Panc1 (cell line): ENCODE measurements around the gene PAK2. TPM values are rescaled to one million over a fixed set of nuclear protein-coding genes. Genes with fewer than 3 reads are reported as not detected.
"Not testable (repeated sequence)": the region's sequence is repeated elsewhere in the genome, so short reads cannot be mapped to it uniquely, and the experiment has no call there.

Source experiments
- ATAC-seq: fragments of 200-7000 bp; cut with Tn5 transposase; 2 replicates; pipeline ENCODE4 v1.9.1; 2020; ENCODE audit warnings: mild to moderate bottlenecking, moderate library complexity
- BruUV-seq: library from RNA; stranded (reverse); fragments of 400-500 nt; replicated peaks from 2 replicates; lab custom pipeline; 2021; lab: Mats Ljungman, UMichigan
- CTCF ChIA-PET: fragments of 300-600 bp; sonication (Branson Sonifier 250); formaldehyde crosslinking; loops from one replicate; lab custom pipeline; 2022; ENCODE audit warnings: antibody characterized with exemption; lab: Charles Lee
- POLR2A ChIA-PET: fragments of 300-600 bp; sonication (Branson Sonifier 250); formaldehyde crosslinking; loops from one replicate; lab custom pipeline; 2022; ENCODE audit warnings: antibody characterized with exemption; lab: Charles Lee
- DNase-seq: peaks from one replicate; pipeline ENCODE4 v3.0.0-alpha.2; 2010; ENCODE audit warnings: low read depth, low spot score
- H3K27ac ChIP-seq: 2 replicates; pipeline ENCODE4 v1.5.1; 2011; ENCODE audit warnings: mild to moderate bottlenecking, low read length, inconsistent platforms
- H3K27me3 ChIP-seq: fragments of 200-500 bp; sonication (Bioruptor generic); 2 replicates; pipeline ENCODE4 v1.6.0; 2014; ENCODE audit warnings: low read length, inconsistent platforms; ENCODE audit not compliant: control insufficient read depth, insufficient read depth
- H3K36me3 ChIP-seq: fragments of 200-500 bp; sonication (Bioruptor generic); 2 replicates; pipeline ENCODE4 v1.5.1; 2014; ENCODE audit warnings: inconsistent platforms, mild to moderate bottlenecking, low read length, moderate library complexity; ENCODE audit not compliant: control insufficient read depth, insufficient read depth
- H3K4me1 ChIP-seq: 2 replicates; pipeline ENCODE4 v1.5.1; 2011; ENCODE audit warnings: inconsistent platforms, mild to moderate bottlenecking, low read length, moderate library complexity; ENCODE audit not compliant: control insufficient read depth, insufficient read depth
- H3K4me3 ChIP-seq, 2 experiments: 2 replicates each; pipeline ENCODE4 v1.5.1; 2011 to 2012; ENCODE audit warnings: low read depth in 2 of 2, low read length in 2 of 2, mild to moderate bottlenecking in 2 of 2, inconsistent platforms in 1 of 2, moderate library complexity in 1 of 2
- H3K9me3 ChIP-seq: fragments of 200-500 bp; sonication (Bioruptor generic); 2 replicates; pipeline ENCODE4 v1.5.1; 2014; ENCODE audit warnings: low read depth, mild to moderate bottlenecking, inconsistent platforms, low read length, moderate library complexity; ENCODE audit not compliant: control insufficient read depth, insufficient read depth
- CTCF ChIP-seq: fragments of 450-650 bp; IDR thresholded peaks from 2 replicates; pipeline ENCODE4 v1.5.1; 2017; ENCODE audit warnings: mild to moderate bottlenecking
- POLR2AphosphoS5 ChIP-seq: IDR thresholded peaks from 2 replicates; pipeline ENCODE4 v1.6.1; 2012; ENCODE audit warnings: mild to moderate bottlenecking, low read depth, low read length, moderate library complexity
- REST ChIP-seq, 2 experiments: IDR thresholded peaks; 2 replicates each; pipeline ENCODE4 v1.6.1; 2011 to 2012; ENCODE audit warnings: low read depth in 2 of 2, control low read depth in 1 of 2, low read length in 1 of 2, mild to moderate bottlenecking in 1 of 2, moderate library complexity in 1 of 2; ENCODE audit not compliant: insufficient read depth in 1 of 2
- SIN3A ChIP-seq: IDR thresholded peaks from 2 replicates; pipeline ENCODE4 v1.6.1; 2012; ENCODE audit warnings: low read depth, mild to moderate bottlenecking, low read length, moderate library complexity, borderline replicate concordance; ENCODE audit not compliant: insufficient read depth
- TCF7L2 ChIP-seq: IDR thresholded peaks from 2 replicates; pipeline ENCODE4 v1.6.1; 2011; ENCODE audit warnings: mild to moderate bottlenecking, low read depth, low read length, inconsistent platforms
- in situ Hi-C: cut with HindIII; loops from 2 replicates; pipeline ENCODE4 v1.10.0; 2016; ENCODE audit warnings: low sequenced_read_pairs, low pct_unique_long_range_greater_than_20kb
- intact Hi-C: fragments of 100-400 bp; cut with micrococcal nuclease; formaldehyde crosslinking; loops from one replicate; pipeline ENCODE4 v1.10.0; 2022; ENCODE audit not compliant: unreplicated experiment
- total RNA-seq: library from RNA; stranded (reverse); gene quantifications from one replicate; pipeline ENCODE4 v1.2.1, GENCODE V29; 2021; ENCODE audit not compliant: unreplicated experiment

Gene PAK2
- total RNA-seq, 1 experiment from 2014 or later = 185 TPM

DNA sequence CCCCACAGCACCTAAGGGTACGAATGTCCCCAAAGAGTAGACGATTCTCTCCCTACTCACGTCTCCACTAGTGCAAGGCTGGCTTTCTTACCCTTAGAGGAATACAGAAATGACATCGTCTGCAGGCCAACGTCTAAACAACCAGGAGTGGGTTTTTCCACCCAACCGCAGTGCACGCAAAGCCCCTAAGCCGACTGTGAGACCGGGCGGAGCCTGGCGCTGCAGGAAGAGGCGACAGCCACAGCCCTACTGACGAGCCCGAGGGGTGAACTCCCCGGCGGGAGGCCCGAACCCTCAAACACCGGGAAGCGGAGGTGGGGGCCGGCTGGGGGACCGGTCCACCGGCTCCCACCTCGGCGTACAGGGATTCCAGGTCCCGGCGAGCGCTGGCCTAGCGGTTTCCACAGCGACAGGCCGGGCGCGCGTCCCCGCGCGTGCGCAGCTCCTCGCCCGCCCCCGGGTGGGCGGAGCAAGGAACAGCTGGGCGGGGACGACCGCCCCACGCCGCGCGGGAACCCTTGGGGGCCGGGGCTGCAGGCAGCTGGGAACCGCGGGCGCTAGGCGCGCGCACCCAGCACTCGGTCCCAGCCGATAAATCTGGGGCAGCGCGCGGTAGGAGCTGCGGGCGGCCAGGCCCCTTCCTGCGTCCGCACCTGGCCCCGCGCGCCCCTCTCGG lies 27.7 kb upstream of the PAK2 start, which contains the start of the genes CEP19 and PIGX:
Gene CEP19 (minus strand): TSS at position 413 of the 676 bp plus-strand sequence. CDS start 3,593 bp downstream, outside the sequence.
Gene PIGX (plus strand): TSS at position 540 of the 676 bp plus-strand sequence.
- in situ Hi-C loops (no loop called here), intact Hi-C loops (no loop called here)
- H3K9me3 ChIP-seq = no peaks in the 10 kb centered on the region
- TF ChIP-seq REST (IDR thresholded peaks at IDR 0.05; ENCODE audit: insufficient read depth in 1 of 2, low read depth in 2 of 2, low read length in 1 of 2) (no peak), CTCF (no peak), SIN3A (peak; percentile 13; the same call in 1 of the 2 replicates), TCF7L2 (no peak), POLR2AphosphoS5 (peak; percentile 77; the same call in 1 of the 2 replicates)
- 0 out of 2 replicates have a peak, but pooled peaks cover 2% of the 10 kb centered on the region for H3K36me3 ChIP-seq
- POLR2A ChIA-PET = interaction anchor here (0.6 kb wide), 1 partner anchor 27 kb away, joined by 5 read pairs; the partner anchor contains the start of gene PAK2
- DNase-seq (peak; percentile 48), ATAC-seq (peak; percentile 95)
- CTCF ChIA-PET = no interaction called here
- BruUV-seq = no TSS peak
- H3K4me3 ChIP-seq = peak within 1 kb of the TSS; percentile 83 to 92
- H3K27me3 ChIP-seq = no peaks in the 10 kb centered on the region
- peaks cover 19% of the 10 kb centered on the region for H3K4me1 ChIP-seq
- H3K27ac ChIP-seq = peak within 1 kb of the TSS; percentile 93

DNA sequence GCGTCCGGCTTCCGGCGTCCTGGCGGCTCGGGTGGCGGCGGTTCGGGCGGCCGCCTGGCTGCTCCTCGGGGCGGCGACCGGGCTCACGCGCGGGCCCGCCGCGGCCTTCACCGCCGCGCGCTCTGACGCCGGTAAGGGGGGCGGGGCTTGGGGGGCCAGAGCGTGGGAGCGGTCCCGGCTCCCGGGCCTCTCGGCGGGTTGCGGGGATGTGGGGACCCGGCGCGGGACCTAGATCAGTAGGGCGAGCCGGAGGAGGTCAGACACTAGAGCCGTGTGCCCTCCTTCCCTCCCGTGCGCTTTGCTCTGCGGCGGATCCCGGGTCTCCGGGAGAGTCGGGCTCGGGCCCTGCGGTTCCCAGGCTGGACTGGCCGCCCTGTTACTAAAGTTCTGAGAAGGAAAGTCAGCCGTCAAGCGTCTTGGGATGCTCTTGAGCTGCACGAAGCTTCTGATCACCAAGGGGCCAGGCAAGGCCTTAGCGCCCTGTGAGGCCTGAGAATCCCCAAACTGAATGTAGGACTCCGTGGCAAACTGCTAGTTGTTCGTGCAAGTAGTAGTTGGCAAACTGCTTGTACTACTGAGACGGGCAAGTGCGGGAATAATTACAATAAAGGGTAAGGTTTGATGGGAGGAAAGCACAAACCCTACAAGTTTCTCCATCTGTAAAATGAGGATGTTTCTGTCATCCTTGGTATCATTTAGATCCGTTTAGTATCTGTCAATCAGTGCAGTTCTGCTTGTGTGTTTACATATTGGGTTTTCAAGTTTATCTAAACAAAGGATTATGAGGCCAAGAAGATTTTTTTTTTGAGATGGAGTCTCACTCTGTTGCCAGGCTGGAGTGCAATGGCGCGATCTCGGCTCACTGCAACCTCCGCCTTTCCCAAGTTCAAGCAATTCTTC lies 26.9 kb upstream of the PAK2 start:
- in situ Hi-C loops = no loop called here
- TSS peak; percentile 79 for BruUV-seq
- intact Hi-C loops = no loop called here
- POLR2A ChIA-PET = interaction anchor here (0.6 to 1.0 kb wide), 2 partner anchors 27 to 119 kb away, joined by 5 read pairs; partner anchors contain the start of gene PAK2
- peak; percentile 85 for ATAC-seq
- Histone ChIP-seq H3K36me3 (0 out of 2 replicates have a peak, but pooled peaks cover 2% of the 10 kb centered on the region), H3K9me3 (no peaks in the 10 kb centered on the region), H3K4me3 (peak overlapping the region; percentile 83 to 92), H3K27ac (peak overlapping the region; percentile 85), H3K4me1 (peaks cover 19% of the 10 kb centered on the region), H3K27me3 (no peaks in the 10 kb centered on the region)
- no peak for DNase-seq
- CTCF ChIA-PET = interaction anchor here (0.7 kb wide), 1 partner anchor 14 kb away, joined by 3 read pairs; no protein-coding TSS in a partner anchor
- TF ChIP-seq SIN3A = peak; percentile 50; the same call in 1 of the 2 replicates
- TF ChIP-seq REST (IDR thresholded peaks at IDR 0.05; ENCODE audit: insufficient read depth in 1 of 2, low read depth in 2 of 2, low read length in 1 of 2) = no peak

- H3K27me3 ChIP-seq, intact Hi-C loops, in situ Hi-C loops, CTCF ChIA-PET, H3K27ac ChIP-seq, DNase-seq, ATAC-seq, H3K4me3 ChIP-seq, BruUV-seq, POLR2A ChIA-PET, H3K36me3 ChIP-seq: not testable (repeated sequence)
- Histone ChIP-seq H3K4me1 (peaks cover 19% of the 10 kb centered on the region), H3K9me3 (peaks cover 13% of the 10 kb centered on the region; the same call in 1 of the 2 replicates)
Measured at GRCh38 chr3:196717162-196717561, 22.5 kb upstream of the PAK2 start.
